ENCODE measurements around the gene MAPKBP1. TPM values are rescaled to one million over a fixed set of nuclear protein-coding genes. Genes with fewer than 3 reads are reported as not detected.

Gene MAPKBP1
- total RNA-seq, 1 donor from 2014 or later = 27.1 TPM

- Mint-ChIP-seq H3K27ac (no peak overlapping the region), H3K27me3 (no peaks in the 10 kb centered on the region), H3K9me3 (no peaks in the 10 kb centered on the region), H3K4me3 (no peak overlapping the region), H3K4me1 (no peaks in the 10 kb centered on the region), H3K36me3 (ENCODE audit: low read depth) (peaks cover 26% of the 10 kb centered on the region)
- intact Hi-C loops (cut with micrococcal nuclease) = no loop called here
- no peak for DNase-seq
These were observed 45.3 kb downstream of the MAPKBP1 start for GRCh38 chr15:41819455-41820050.

- Mint-ChIP-seq H3K9me3 (no peaks in the 10 kb centered on the region), H3K27me3 (no peaks in the 10 kb centered on the region), H3K36me3 (ENCODE audit: low read depth) (peaks cover 28% of the 10 kb centered on the region), H3K27ac (no peak overlapping the region), H3K4me1 (no peaks in the 10 kb centered on the region), H3K4me3 (no peak overlapping the region)
- intact Hi-C loops (cut with micrococcal nuclease) = no loop called here
- no peak for DNase-seq
These were observed 46.6 kb downstream of the MAPKBP1 start for GRCh38 chr15:41820791-41821423.

- no peak overlapping the region for H3K4me3 Mint-ChIP-seq
- no peak overlapping the region for H3K27ac Mint-ChIP-seq
- H3K4me1 Mint-ChIP-seq = peaks cover 3% of the 10 kb centered on the region
- H3K36me3 Mint-ChIP-seq (ENCODE audit: low read depth) = peaks cover 30% of the 10 kb centered on the region
- H3K27me3 Mint-ChIP-seq = peaks cover 2% of the 10 kb centered on the region
- DNase-seq = no peak
- H3K9me3 Mint-ChIP-seq = no peaks in the 10 kb centered on the region
- intact Hi-C loops (cut with micrococcal nuclease) = no loop called here
These were observed 47.5 kb downstream of the MAPKBP1 start for GRCh38 chr15:41821831-41822230.

GRCh38 chr15:41822471-41822870, 48.2 kb downstream of the MAPKBP1 start:
- Mint-ChIP-seq H3K27me3 (peaks cover 2% of the 10 kb centered on the region), H3K36me3 (ENCODE audit: low read depth) (peaks cover 30% of the 10 kb centered on the region), H3K27ac (no peak overlapping the region), H3K4me1 (peaks cover 3% of the 10 kb centered on the region), H3K4me3 (no peak overlapping the region), H3K9me3 (no peaks in the 10 kb centered on the region)
- intact Hi-C loops (cut with micrococcal nuclease) = no loop called here
- no peak for DNase-seq

GRCh38 chr15:41822957-41823356, 48.7 kb downstream of the MAPKBP1 start:
- DNase-seq = no peak
- Mint-ChIP-seq H3K36me3 (ENCODE audit: low read depth) (peaks cover 30% of the 10 kb centered on the region), H3K4me1 (peaks cover 5% of the 10 kb centered on the region), H3K9me3 (no peaks in the 10 kb centered on the region), H3K4me3 (no peak overlapping the region), H3K27me3 (peaks cover 2% of the 10 kb centered on the region), H3K27ac (no peak overlapping the region)
- intact Hi-C loops (cut with micrococcal nuclease) = no loop called here

GRCh38 chr15:41823502-41823901, 49.2 kb downstream of the MAPKBP1 start:
- no peak overlapping the region for H3K4me3 Mint-ChIP-seq
- intact Hi-C loops (cut with micrococcal nuclease) = no loop called here

GRCh38 chr15:41824062-41824745, 49.9 kb downstream of the MAPKBP1 start:
- intact Hi-C loops (cut with micrococcal nuclease) = no loop called here
- no peak for DNase-seq
- peaks cover 27% of the 10 kb centered on the region for H3K36me3 Mint-ChIP-seq (ENCODE audit: low read depth)
- H3K27me3 Mint-ChIP-seq = peaks cover 2% of the 10 kb centered on the region
- H3K4me1 Mint-ChIP-seq = peaks cover 12% of the 10 kb centered on the region
- H3K4me3 Mint-ChIP-seq = no peak overlapping the region
- no peak overlapping the region for H3K27ac Mint-ChIP-seq
- H3K9me3 Mint-ChIP-seq = no peaks in the 10 kb centered on the region

More at GRCh38 chr15:41823502-41823901, 49.2 kb downstream of the MAPKBP1 start:
- Mint-ChIP-seq H3K27ac (no peak overlapping the region), H3K9me3 (no peaks in the 10 kb centered on the region), H3K4me1 (peaks cover 6% of the 10 kb centered on the region), H3K27me3 (peaks cover 2% of the 10 kb centered on the region), H3K36me3 (ENCODE audit: low read depth) (peaks cover 30% of the 10 kb centered on the region)
- DNase-seq = no peak

- Mint-ChIP-seq H3K27me3 (peaks cover 2% of the 10 kb centered on the region), H3K36me3 (ENCODE audit: low read depth) (peaks cover 27% of the 10 kb centered on the region), H3K9me3 (no peaks in the 10 kb centered on the region), H3K4me1 (peaks cover 15% of the 10 kb centered on the region), H3K4me3 (no peak overlapping the region), H3K27ac (no peak overlapping the region)
- no peak for DNase-seq
- intact Hi-C loops (cut with micrococcal nuclease) = loop anchor here (5.0 kb wide), 2 partner anchors 128 to 333 kb away; partner anchors contain the start of gene ITPKA
These were observed 50.9 kb downstream of the MAPKBP1 start for GRCh38 chr15:41825145-41825544.

GRCh38 chr15:41825572-41826535, 51.6 kb downstream of the MAPKBP1 start:
- peaks cover 2% of the 10 kb centered on the region for H3K27me3 Mint-ChIP-seq
- peak overlapping the region; percentile 63 for H3K4me3 Mint-ChIP-seq
- H3K4me1 Mint-ChIP-seq = peaks cover 16% of the 10 kb centered on the region
- no peak for DNase-seq
- H3K36me3 Mint-ChIP-seq (ENCODE audit: low read depth) = peaks cover 27% of the 10 kb centered on the region
- intact Hi-C loops (cut with micrococcal nuclease) = loop anchor here (5.0 kb wide), 2 partner anchors 129 to 334 kb away; partner anchors contain the start of gene ITPKA
- peak overlapping the region; percentile 30 for H3K27ac Mint-ChIP-seq
- H3K9me3 Mint-ChIP-seq = no peaks in the 10 kb centered on the region

- Mint-ChIP-seq H3K9me3 (no peaks in the 10 kb centered on the region), H3K27ac (peak overlapping the region; percentile 87), H3K4me3 (peak overlapping the region; percentile 86), H3K4me1 (peaks cover 30% of the 10 kb centered on the region), H3K36me3 (ENCODE audit: low read depth) (peaks cover 25% of the 10 kb centered on the region), H3K27me3 (peaks cover 2% of the 10 kb centered on the region)
- intact Hi-C loops (cut with micrococcal nuclease) = loop anchor here (5.0 kb wide), 2 partner anchors 130 to 335 kb away; partner anchors contain the start of gene ITPKA
- DNase-seq = no peak
These were observed 53.1 kb downstream of the MAPKBP1 start for GRCh38 chr15:41827290-41827879.

GRCh38 chr15:41827880-41828806, 53.9 kb downstream of the MAPKBP1 start, which contains the start of gene JMJD7:
TSS of gene JMJD7 (plus strand) at chr15:41828092. CDS start at chr15:41828125, 33 bp downstream.
- Mint-ChIP-seq H3K36me3 (ENCODE audit: low read depth) (peaks cover 25% of the 10 kb centered on the region), H3K27me3 (peaks cover 2% of the 10 kb centered on the region), H3K4me1 (peaks cover 38% of the 10 kb centered on the region), H3K27ac (peak within 1 kb of the TSS; percentile 87), H3K4me3 (peak within 1 kb of the TSS; percentile 86), H3K9me3 (no peaks in the 10 kb centered on the region)
- peak; percentile 98 for DNase-seq
- intact Hi-C loops (cut with micrococcal nuclease) = loop anchor here (1.0 to 5.0 kb wide), 4 partner anchors 54 to 336 kb away; partner anchors contain the start of genes ITPKA and MAPKBP1

- intact Hi-C loops (cut with micrococcal nuclease) = loop anchor here (1.0 to 5.0 kb wide), 4 partner anchors 54 to 336 kb away; partner anchors contain the start of genes ITPKA and MAPKBP1
- Mint-ChIP-seq H3K9me3 (no peaks in the 10 kb centered on the region), H3K27ac (peak overlapping the region; percentile 52)
These were observed 54.5 kb downstream of the MAPKBP1 start for GRCh38 chr15:41828807-41829141.

More at GRCh38 chr15:41828807-41829141, 54.5 kb downstream of the MAPKBP1 start:
- Mint-ChIP-seq H3K36me3 (ENCODE audit: low read depth) (peaks cover 22% of the 10 kb centered on the region), H3K4me1 (peaks cover 38% of the 10 kb centered on the region), H3K4me3 (peak overlapping the region; percentile 86), H3K27me3 (peaks cover 2% of the 10 kb centered on the region)
- DNase-seq = no peak

Measured in activated CD4-positive, alpha-beta T cell treated with anti-CD3 and anti-CD28 coated beads, Interleukin-2, amount 10 ng/mL, durations not matched to agents 24 days and 14 days (primary cell).